Measurements from ENCODE around the gene TIMM21.

DNA sequence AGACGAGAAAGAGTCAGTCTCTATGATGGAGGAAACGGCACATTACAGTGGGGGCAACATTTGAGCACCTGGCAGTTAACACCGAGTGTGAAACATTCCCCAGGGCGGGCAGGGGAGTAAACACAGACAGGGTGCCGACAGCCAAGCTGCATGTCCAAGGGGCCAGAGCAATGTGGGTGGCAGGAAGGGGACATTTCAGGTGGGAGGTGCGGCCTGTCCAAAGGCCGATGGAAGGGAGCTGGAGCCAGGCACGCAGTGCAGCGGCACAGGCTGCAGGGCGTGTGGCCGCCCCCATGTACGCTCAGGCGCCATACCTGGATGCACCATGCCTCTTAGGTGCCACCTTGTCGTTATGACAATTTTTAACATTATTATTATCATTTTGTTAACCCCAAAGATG, 43.3 kb downstream of the TIMM21 start:
- TF ChIP-seq, protein P1, sequence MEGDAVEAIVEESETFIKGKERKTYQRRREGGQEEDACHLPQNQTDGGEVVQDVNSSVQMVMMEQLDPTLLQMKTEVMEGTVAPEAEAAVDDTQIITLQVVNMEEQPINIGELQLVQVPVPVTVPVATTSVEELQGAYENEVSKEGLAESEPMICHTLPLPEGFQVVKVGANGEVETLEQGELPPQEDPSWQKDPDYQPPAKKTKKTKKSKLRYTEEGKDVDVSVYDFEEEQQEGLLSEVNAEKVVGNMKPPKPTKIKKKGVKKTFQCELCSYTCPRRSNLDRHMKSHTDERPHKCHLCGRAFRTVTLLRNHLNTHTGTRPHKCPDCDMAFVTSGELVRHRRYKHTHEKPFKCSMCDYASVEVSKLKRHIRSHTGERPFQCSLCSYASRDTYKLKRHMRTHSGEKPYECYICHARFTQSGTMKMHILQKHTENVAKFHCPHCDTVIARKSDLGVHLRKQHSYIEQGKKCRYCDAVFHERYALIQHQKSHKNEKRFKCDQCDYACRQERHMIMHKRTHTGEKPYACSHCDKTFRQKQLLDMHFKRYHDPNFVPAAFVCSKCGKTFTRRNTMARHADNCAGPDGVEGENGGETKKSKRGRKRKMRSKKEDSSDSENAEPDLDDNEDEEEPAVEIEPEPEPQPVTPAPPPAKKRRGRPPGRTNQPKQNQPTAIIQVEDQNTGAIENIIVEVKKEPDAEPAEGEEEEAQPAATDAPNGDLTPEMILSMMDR (IDR thresholded peaks at IDR 0.05) = no peak
- TF ChIP-seq POLR2A (IDR thresholded peaks at IDR 0.05) = no peak
